Retinal pigment epithelial cell (primary cell): ENCODE data around the gene SDF4.

Source experiments
- DNase-seq: peaks from one replicate; pipeline ENCODE4 v3.0.0-alpha.2; 2010; ENCODE audit warnings: low read depth
- H3K4me3 ChIP-seq: 2 replicates; pipeline ENCODE4 v1.5.1; 2011; ENCODE audit warnings: mild to moderate bottlenecking, low read length, control low read depth, moderate library complexity
- CTCF ChIP-seq: conservative IDR thresholded peaks from 2 replicates; pipeline ENCODE4 v1.5.1; 2011; ENCODE audit warnings: low read depth, low read length, control low read depth, inconsistent platforms

The SDF4 gene

DNA sequence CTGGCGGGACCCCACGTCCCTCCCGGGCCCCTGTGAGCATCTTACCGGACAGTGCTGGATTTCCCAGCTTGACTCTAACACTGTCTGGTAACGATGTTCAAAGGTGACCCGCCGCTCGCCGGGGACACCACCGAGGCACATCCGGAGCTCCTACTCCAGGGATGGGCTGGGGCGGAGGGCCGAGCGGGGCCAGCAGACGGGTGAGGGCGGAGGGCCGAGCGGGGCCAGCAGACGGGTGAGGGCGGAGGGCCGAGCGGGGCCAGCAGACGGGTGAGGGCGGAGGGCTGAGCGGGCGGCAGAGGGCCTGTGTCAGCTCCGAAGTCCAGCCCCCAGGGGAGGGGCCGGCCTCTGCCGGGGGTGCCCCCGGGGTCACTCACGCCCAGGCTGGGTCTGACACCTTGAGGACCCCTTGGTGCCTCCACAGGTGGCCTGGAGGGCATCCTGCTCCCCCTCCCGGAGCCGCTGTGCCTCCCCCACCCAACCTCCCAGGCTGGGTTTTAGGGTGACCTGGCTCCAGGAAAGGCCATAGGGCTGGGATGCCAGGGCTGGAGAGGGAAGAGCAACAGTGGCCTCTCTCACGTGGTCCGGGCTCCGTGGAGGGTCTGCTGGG, 63.9 kb downstream of the SDF4 start:
- DNase-seq, result no peak
- H3K4me3 ChIP-seq, result no peak overlapping the region
- TF ChIP-seq CTCF, result no peak

- TF ChIP-seq CTCF, result no peak
- no peak for DNase-seq
- H3K4me3 ChIP-seq, result no peak overlapping the region
Measured at GRCh38 chr1:1167398-1167821, 64.4 kb downstream of the SDF4 start.
